Measurements from ENCODE around the gene STAT5A.
"Not testable (repeated sequence)": the region's sequence is repeated elsewhere in the genome, so short reads cannot be mapped to it uniquely, and the experiment has no call there.

The STAT5A gene

DNA sequence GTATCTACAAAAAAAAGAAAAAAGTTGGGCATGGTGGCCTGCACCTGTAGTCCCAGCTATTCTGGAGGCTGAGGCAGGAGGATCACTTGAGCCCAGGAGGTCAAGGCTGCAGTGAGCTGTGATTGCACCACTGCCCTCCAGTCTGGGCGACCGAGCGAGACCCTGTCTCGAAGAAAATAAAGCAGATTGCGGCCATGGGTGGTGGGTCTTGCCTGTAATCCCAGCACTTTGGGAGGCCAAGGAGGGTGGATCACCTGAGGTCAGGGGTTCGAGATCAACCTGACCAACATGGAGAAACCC lies 16.7 kb downstream of the STAT5A start:
- in situ Hi-C loops (cut with HindIII; ENCODE audit: low sequenced_read_pairs): not testable (repeated sequence)

- in situ Hi-C loops (cut with HindIII; ENCODE audit: low sequenced_read_pairs): no loop called here
Observed at GRCh38 chr17:42305543-42306384, 17.5 kb downstream of the STAT5A start.

- in situ Hi-C loops (cut with HindIII; ENCODE audit: low sequenced_read_pairs): no loop called here
Observed at GRCh38 chr17:42306385-42306667, 18.0 kb downstream of the STAT5A start.

GRCh38 chr17:42307362-42307927 lies 19.1 kb downstream of the STAT5A start:
- in situ Hi-C loops (cut with HindIII; ENCODE audit: low sequenced_read_pairs): no loop called here

- in situ Hi-C loops (cut with HindIII; ENCODE audit: low sequenced_read_pairs): no loop called here
Observed at GRCh38 chr17:42308446-42308845, 20.1 kb downstream of the STAT5A start.

DNA sequence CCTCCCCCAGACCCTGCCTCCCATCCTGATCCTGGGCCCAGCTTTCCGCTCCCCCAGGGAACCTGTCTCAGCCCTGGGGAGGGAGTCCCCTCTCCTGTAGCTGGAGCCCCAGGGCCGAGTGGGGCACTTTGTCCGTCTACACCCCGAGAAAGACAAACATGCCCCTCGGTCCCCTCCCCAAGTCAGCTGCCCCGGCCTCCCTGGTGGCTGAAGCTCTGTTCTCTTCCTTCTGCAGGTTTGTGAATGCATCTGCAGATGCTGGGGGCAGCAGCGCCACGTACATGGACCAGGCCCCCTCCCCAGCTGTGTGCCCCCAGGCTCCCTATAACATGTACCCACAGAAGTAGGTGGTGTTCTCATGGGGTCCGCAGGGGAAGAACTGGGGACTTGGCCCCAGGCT lies 20.8 kb downstream of the STAT5A start:
- in situ Hi-C loops (cut with HindIII; ENCODE audit: low sequenced_read_pairs): no loop called here

- in situ Hi-C loops (cut with HindIII; ENCODE audit: low sequenced_read_pairs): loop anchor here (5.0 kb wide), 1 partner anchor 212 kb away; no protein-coding TSS in a partner anchor
Observed at GRCh38 chr17:42309986-42310786, 21.9 kb downstream of the STAT5A start.

DNA sequence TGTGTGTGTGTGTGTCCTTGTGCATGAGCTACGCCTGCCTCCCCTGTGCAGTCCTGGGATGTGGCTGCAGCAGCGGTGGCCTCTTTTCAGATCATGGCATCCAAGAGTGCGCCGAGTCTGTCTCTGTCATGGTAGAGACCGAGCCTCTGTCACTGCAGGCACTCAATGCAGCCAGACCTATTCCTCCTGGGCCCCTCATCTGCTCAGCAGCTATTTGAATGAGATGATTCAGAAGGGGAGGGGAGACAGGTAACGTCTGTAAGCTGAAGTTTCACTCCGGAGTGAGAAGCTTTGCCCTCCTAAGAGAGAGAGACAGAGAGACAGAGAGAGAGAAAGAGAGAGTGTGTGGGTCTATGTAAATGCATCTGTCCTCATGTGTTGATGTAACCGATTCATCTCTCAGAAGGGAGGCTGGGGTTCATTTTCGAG lies 22.5 kb downstream of the STAT5A start:
- in situ Hi-C loops (cut with HindIII; ENCODE audit: low sequenced_read_pairs): loop anchor here (5.0 kb wide), 1 partner anchor 212 kb away; no protein-coding TSS in a partner anchor

DNA sequence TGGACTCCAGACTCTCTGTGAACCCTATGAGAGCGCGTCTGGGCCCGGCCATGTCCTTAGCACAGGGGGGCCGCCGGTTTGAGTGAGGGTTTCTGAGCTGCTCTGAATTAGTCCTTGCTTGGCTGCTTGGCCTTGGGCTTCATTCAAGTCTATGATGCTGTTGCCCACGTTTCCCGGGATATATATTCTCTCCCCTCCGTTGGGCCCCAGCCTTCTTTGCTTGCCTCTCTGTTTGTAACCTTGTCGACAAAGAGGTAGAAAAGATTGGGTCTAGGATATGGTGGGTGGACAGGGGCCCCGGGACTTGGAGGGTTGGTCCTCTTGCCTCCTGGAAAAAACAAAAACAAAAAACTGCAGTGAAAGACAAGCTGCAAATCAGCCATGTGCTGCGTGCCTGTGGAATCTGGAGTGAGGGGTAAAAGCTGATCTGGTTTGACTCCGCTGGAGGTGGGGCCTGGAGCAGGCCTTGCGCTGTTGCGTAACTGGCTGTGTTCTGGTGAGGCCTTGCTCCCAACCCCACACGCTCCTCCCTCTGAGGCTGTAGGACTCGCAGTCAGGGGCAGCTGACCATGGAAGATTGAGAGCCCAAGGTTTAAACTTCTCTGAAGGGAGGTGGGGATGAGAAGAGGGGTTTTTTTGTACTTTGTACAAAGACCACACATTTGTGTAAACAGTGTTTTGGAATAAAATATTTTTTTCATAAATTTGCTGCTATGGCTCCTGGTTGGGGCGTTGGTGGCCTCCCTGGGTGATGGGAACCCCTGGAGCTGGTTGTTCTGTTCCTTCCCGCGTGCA lies 23.1 kb downstream of the STAT5A start:
- in situ Hi-C loops (cut with HindIII; ENCODE audit: low sequenced_read_pairs): loop anchor here (5.0 kb wide), 1 partner anchor 211 kb away; no protein-coding TSS in a partner anchor

DNA sequence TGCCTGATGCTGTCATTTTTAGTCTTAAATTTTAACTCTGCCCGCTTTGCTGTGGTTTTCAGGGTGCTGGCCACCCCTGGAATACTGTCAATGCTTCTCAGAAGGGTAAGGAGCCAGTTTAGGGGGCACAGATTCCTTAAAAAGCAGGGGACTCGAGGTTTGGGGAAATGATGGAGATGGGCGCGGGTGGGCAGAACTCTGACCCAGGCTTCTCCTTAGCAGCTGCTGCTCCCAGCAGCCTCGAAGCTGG lies 23.7 kb downstream of the STAT5A start:
- in situ Hi-C loops (cut with HindIII; ENCODE audit: low sequenced_read_pairs): loop anchor here (5.0 kb wide), 1 partner anchor 210 kb away; no protein-coding TSS in a partner anchor

- in situ Hi-C loops (cut with HindIII; ENCODE audit: low sequenced_read_pairs): loop anchor here (5.0 kb wide), 1 partner anchor 210 kb away; no protein-coding TSS in a partner anchor
Observed at GRCh38 chr17:42312285-42313130, 24.2 kb downstream of the STAT5A start.

GRCh38 chr17:42313389-42313772 lies 25.1 kb downstream of the STAT5A start:
- in situ Hi-C loops (cut with HindIII; ENCODE audit: low sequenced_read_pairs): loop anchor here (5.0 kb wide), 1 partner anchor 209 kb away; no protein-coding TSS in a partner anchor

DNA sequence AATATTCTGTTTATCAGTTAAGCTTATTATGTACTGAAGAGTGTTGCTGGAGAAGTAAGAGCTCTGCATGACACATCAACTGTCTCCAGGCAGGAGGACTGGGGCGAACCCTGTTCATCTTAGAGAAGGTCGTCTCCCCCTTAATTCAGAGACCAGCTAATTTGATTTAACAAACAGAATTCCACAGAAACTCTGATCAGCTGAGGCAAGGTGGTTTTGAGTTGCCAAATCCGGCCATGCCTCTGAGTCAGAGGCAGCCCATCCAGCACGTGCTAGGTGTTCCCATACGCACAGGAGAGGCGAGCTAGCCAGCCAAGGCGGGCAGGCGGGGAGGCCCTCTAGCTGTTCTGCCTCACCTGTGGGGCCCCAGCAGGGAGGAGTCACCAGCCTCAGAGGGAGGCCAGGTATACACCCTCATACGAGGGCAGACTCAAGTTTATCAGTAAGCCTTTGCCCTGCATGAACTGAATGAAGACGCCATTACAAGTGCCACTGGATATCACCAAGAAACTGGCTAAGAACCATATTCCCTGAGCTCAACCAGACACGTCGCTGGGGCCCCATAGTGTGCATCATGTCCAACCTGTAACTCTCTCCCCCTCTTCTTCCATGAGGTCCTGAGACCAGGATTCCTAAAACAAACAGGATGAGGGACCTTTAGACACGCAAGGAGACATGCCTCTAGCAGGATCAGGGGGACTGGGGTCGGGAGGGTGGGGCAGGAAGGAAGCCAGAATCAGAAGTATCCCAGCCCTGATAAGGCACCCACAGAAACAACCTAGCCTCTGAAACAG lies 25.7 kb downstream of the STAT5A start:
- in situ Hi-C loops (cut with HindIII; ENCODE audit: low sequenced_read_pairs): loop anchor here (5.0 kb wide), 1 partner anchor 208 kb away; no protein-coding TSS in a partner anchor

GRCh38 chr17:42315402-42316156 lies 27.3 kb downstream of the STAT5A start:
- in situ Hi-C loops (cut with HindIII; ENCODE audit: low sequenced_read_pairs): no loop called here

GRCh38 chr17:42316755-42317154 lies 28.5 kb downstream of the STAT5A start:
- in situ Hi-C loops (cut with HindIII; ENCODE audit: low sequenced_read_pairs): no loop called here

- in situ Hi-C loops (cut with HindIII; ENCODE audit: low sequenced_read_pairs): no loop called here
Observed at GRCh38 chr17:42317266-42317845, 29.1 kb downstream of the STAT5A start.

DNA sequence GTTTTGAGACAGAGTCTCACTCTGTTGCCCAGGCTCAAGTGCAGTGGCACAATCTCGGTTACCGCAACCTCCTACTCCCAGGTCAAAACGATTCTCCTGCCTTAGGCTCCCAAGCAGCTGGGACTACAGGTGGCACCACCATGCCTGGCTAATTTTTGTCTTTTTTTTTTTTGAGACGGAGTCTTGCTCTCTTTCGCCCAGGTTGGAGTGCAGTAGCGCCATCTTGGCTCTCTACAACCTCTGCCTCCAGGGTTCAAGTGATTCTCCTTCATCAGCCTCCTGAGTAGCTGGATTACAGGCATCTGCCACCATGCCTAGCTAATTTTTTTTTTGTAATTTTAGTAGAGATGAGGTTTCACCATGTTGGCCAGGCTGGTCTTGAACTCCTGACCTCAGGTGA lies 29.7 kb downstream of the STAT5A start:
- in situ Hi-C loops (cut with HindIII; ENCODE audit: low sequenced_read_pairs): not testable (repeated sequence)

- in situ Hi-C loops (cut with HindIII; ENCODE audit: low sequenced_read_pairs): no loop called here
Observed at GRCh38 chr17:42321555-42321954, 33.3 kb downstream of the STAT5A start.

Measured in endothelial cell of hepatic sinusoid (primary cell).